OCI-LY1 (cell line): Measurements from ENCODE around the gene ITPKC.

Experiments used
- CTCF ChIP-seq: fragments of 200-600 bp; sonication (generic), shearing (Covaris generic); IDR thresholded peaks from 2 replicates; pipeline ENCODE4 v1.5.1; 2017; ENCODE audit warnings: mild to moderate bottlenecking, antibody characterized with exemption, low read length, moderate library complexity, mixed read lengths
- EZH2 ChIP-seq: fragments of 200-600 bp; sonication (generic), shearing (Covaris generic); IDR thresholded peaks from 2 replicates; pipeline ENCODE4 v1.8.0; 2017; ENCODE audit warnings: borderline replicate concordance, mixed run types, mild to moderate bottlenecking, antibody characterized with exemption, low read length, moderate library complexity, mixed read lengths

DNA sequence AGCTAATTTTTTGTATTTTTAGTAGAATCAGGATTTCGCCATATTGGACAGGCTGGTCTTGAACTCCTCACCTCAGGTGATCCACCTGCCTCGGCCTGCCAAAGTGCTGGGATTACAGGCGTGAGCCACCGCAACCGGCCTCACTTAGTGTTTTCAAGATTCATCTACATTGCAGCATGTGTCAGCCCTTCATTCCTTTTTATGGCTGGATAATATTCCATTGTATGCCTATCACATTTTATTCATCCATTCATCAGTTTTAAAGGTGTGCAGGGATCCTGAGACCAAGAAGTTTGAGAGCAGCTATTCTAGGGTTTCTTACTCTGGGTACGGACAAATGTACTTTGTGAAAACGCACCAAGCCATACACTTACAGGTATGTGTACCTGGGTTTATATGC is 9.3 kb upstream of the ITPKC start:
- TF ChIP-seq EZH2 (no peak), CTCF (no peak)
